HepG2 (cell line): ENCODE data around the gene RAD23A. TPM values are rescaled to one million over a fixed set of nuclear protein-coding genes. Genes with fewer than 3 reads are reported as not detected.

Source experiments
- ETV6 ChIP-seq: sonication (generic); formaldehyde crosslinking; conservative IDR thresholded peaks from 2 replicates; pipeline ENCODE4 v1.4.0; 2020; ENCODE audit warnings: missing genetic modification reagents
- MTF1 ChIP-seq: sonication (generic); formaldehyde crosslinking; IDR thresholded peaks from 2 replicates; pipeline ENCODE4 v1.5.0; 2020; ENCODE audit warnings: missing genetic modification reagents
- MYC ChIP-seq: sonication (generic); formaldehyde crosslinking; IDR thresholded peaks from 2 replicates; pipeline ENCODE4 v1.9.0; 2021; ENCODE audit warnings: missing genetic modification reagents, borderline replicate concordance
- NRL ChIP-seq: sonication (generic); formaldehyde crosslinking; IDR thresholded peaks from 2 replicates; pipeline ENCODE4 v1.5.0; 2020; ENCODE audit warnings: missing genetic modification reagents, mild to moderate bottlenecking, moderate library complexity, borderline replicate concordance
- SNAPC5 ChIP-seq: sonication (generic); formaldehyde crosslinking; IDR thresholded peaks from 2 replicates; pipeline ENCODE4 v1.8.1; 2023; ENCODE audit warnings: mild to moderate bottlenecking, missing genetic modification reagents, borderline replicate concordance
- SP1 ChIP-seq, 2 experiments: fragments of 450-650 bp in 1 of 2; sonication (generic) in 1 of 2; formaldehyde crosslinking in 1 of 2; IDR thresholded peaks; 2 replicates each; pipeline versions ENCODE4 v1.4.0 to v1.6.1; 2016 to 2020; ENCODE audit warnings: missing genetic modification reagents in 1 of 2
- ZBTB34 ChIP-seq: sonication (generic); formaldehyde crosslinking; IDR thresholded peaks from 2 replicates; pipeline ENCODE4 v1.8.0; 2022; ENCODE audit warnings: mild to moderate bottlenecking, missing genetic modification reagents
- ZKSCAN5 ChIP-seq: sonication (generic); formaldehyde crosslinking; IDR thresholded peaks from 2 replicates; pipeline ENCODE4 v1.5.1; 2020; ENCODE audit warnings: mild to moderate bottlenecking, missing genetic modification reagents
- ZNF34 ChIP-seq: sonication (generic); formaldehyde crosslinking; IDR thresholded peaks from 2 replicates; pipeline ENCODE4 v1.4.0; 2020; ENCODE audit warnings: mild to moderate bottlenecking, missing genetic modification reagents, borderline replicate concordance
- ZNF362 ChIP-seq: sonication (generic); formaldehyde crosslinking; IDR thresholded peaks from 2 replicates; pipeline ENCODE4 v1.4.0; 2020; ENCODE audit warnings: missing genetic modification reagents, mild to moderate bottlenecking, borderline replicate concordance
- ZNF501 ChIP-seq: sonication (generic); formaldehyde crosslinking; IDR thresholded peaks from 2 replicates; pipeline ENCODE4 v1.5.1; 2020; ENCODE audit warnings: mild to moderate bottlenecking, moderate library complexity, missing genetic modification reagents
- ZNF629 ChIP-seq: sonication (generic); formaldehyde crosslinking; conservative IDR thresholded peaks from 2 replicates; pipeline ENCODE4 v1.5.0; 2020; ENCODE audit warnings: missing genetic modification reagents
- ZNF660 ChIP-seq: sonication (generic); formaldehyde crosslinking; IDR thresholded peaks from 2 replicates; pipeline ENCODE4 v1.5.1; 2020; ENCODE audit warnings: mild to moderate bottlenecking, low read depth, missing genetic modification reagents, borderline replicate concordance
- polyA plus RNA-seq, 8 experiments: library from polyadenylated mRNA; depleted of rRNA in 3 of 8; stranded (reverse) in 7 of 8; unstranded in 1 of 8; fragments of >200 nt; fragmentation: Illumina TruSeq in 4 of 8; extraction: Trizol in 4 of 8; gene quantifications; 2 replicates each; pipeline versions ENCODE4 v1.2.1 to v1.2.3, GENCODE V29; 2011 to 2016; ENCODE audit warnings: low read depth in 4 of 8, missing spikeins in 1 of 8, mixed read lengths in 1 of 8; ENCODE audit not compliant: insufficient read depth in 1 of 8
- total RNA-seq, 5 experiments: library from RNA; depleted of rRNA; stranded (reverse); fragments of >200 nt; fragmentation: Illumina TruSeq; extraction: Trizol; gene quantifications; 2 replicates each; pipeline ENCODE4 v1.2.3, GENCODE V29; 2016; ENCODE audit warnings: low read depth in 1 of 5
- TF ChIP-seq, protein P1 (sequence below): conservative IDR thresholded peaks from 2 replicates; pipeline ENCODE4 v1.6.1; 2018; ENCODE audit warnings: missing genetic modification reagents
- TF ChIP-seq, protein P2 (sequence below): sonication (generic); formaldehyde crosslinking; IDR thresholded peaks from 2 replicates; pipeline ENCODE4 v1.4.0; 2020; ENCODE audit warnings: missing genetic modification reagents
- TF ChIP-seq, protein P3 (sequence below): sonication (generic); formaldehyde crosslinking; IDR thresholded peaks from 2 replicates; pipeline ENCODE4 v1.8.1; 2022; ENCODE audit warnings: low read depth, mild to moderate bottlenecking, missing genetic modification reagents

RAD23A gene
- total and polyA plus RNA-seq, 2 of the 13 experiments (the other 11 are each of a cell fraction or from before 2014, with no cell fraction given): 42.5 to 54.2 TPM

DNA sequence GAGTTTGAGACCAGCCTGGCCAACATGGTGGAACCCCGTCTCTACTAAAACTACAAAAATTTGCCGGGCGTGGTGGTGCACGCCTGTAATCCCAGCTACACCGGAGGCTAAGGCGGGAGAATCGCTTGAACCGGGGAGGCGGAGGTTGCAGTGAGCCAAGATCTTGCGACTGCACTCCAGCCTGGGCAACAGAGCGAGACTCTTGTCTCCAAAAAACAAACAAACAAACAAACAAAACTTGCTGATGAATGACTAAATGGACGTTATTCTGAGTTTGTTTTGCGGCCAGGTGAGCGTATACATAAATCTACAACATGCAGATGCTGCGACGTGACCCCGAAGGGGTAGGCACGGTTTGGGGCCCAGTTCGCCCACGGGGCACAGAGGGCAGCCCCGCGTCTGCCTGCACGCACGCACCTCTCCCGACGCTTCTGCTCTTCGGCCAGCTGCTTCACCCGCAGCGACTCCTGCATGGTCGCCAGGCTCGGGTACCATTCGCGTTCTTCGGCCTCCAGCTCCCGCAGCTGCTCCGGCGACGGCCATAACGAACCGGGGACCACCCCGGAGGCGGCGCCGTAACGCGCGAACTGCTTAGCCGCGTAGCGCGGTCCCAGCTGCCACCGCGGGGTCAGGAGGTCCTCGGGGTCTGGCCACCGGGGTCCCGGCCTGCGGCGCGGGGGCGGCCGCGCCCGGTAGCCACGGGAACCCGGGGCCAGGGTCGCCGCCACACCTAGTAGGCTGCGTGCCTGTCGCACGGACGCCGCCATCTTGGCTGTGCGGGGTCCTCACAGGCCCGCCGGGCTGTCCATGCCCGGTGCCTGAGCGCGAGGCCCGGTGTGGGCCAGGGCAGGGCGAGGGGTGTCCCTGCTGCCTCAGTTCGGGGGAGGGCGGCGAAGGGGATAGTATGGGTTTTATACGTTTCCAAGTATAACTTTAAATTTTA is 11.1 kb downstream of the RAD23A start, which contains the start of gene GADD45GIP1 (continued):
- TF ChIP-seq, protein P1, sequence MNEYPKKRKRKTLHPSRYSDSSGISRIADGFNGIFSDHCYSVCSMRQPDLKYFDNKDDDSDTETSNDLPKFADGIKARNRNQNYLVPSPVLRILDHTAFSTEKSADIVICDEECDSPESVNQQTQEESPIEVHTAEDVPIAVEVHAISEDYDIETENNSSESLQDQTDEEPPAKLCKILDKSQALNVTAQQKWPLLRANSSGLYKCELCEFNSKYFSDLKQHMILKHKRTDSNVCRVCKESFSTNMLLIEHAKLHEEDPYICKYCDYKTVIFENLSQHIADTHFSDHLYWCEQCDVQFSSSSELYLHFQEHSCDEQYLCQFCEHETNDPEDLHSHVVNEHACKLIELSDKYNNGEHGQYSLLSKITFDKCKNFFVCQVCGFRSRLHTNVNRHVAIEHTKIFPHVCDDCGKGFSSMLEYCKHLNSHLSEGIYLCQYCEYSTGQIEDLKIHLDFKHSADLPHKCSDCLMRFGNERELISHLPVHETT: peak; percentile 90
- TF ChIP-seq ZNF34 (CRISPR knock-in tag) (0 out of 2 replicates have a peak, but pooled peaks have one; percentile 48), MTF1 (CRISPR knock-in tag) (no peak), ZNF362 (CRISPR knock-in tag) (no peak), NRL (CRISPR knock-in tag) (peak; percentile 65), ZNF501 (peak; percentile 86), ETV6 (CRISPR knock-in tag) (no peak), MYC (CRISPR knock-in tag) (peak; percentile 81), SP1 (IDR thresholded peaks at IDR 0.05) (no peak), SP1 (CRISPR knock-in tag; IDR thresholded peaks at IDR 0.05) (0 out of 2 replicates have a peak, but pooled peaks have one; percentile 41), ZNF629 (CRISPR knock-in tag) (no peak), ZKSCAN5 (CRISPR knock-in tag) (no peak), ZNF660 (no peak), ZBTB34 (CRISPR knock-in tag) (no peak), SNAPC5 (no peak)
- TF ChIP-seq, protein P2, sequence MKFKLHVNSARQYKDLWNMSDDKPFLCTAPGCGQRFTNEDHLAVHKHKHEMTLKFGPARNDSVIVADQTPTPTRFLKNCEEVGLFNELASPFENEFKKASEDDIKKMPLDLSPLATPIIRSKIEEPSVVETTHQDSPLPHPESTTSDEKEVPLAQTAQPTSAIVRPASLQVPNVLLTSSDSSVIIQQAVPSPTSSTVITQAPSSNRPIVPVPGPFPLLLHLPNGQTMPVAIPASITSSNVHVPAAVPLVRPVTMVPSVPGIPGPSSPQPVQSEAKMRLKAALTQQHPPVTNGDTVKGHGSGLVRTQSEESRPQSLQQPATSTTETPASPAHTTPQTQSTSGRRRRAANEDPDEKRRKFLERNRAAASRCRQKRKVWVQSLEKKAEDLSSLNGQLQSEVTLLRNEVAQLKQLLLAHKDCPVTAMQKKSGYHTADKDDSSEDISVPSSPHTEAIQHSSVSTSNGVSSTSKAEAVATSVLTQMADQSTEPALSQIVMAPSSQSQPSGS: peak; percentile 18; the same call in 1 of the 2 replicates
- TF ChIP-seq, protein P3, sequence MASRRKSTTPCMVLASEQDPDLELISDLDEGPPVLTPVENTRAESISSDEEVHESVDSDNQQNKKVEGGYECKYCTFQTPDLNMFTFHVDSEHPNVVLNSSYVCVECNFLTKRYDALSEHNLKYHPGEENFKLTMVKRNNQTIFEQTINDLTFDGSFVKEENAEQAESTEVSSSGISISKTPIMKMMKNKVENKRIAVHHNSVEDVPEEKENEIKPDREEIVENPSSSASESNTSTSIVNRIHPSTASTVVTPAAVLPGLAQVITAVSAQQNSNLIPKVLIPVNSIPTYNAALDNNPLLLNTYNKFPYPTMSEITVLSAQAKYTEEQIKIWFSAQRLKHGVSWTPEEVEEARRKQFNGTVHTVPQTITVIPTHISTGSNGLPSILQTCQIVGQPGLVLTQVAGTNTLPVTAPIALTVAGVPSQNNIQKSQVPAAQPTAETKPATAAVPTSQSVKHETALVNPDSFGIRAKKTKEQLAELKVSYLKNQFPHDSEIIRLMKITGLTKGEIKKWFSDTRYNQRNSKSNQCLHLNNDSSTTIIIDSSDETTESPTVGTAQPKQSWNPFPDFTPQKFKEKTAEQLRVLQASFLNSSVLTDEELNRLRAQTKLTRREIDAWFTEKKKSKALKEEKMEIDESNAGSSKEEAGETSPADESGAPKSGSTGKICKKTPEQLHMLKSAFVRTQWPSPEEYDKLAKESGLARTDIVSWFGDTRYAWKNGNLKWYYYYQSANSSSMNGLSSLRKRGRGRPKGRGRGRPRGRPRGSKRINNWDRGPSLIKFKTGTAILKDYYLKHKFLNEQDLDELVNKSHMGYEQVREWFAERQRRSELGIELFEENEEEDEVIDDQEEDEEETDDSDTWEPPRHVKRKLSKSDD: no peak; the same call in 1 of the 2 replicates
